GM21529 (cell line): ENCODE results near the gene HGD.
"Not testable (repeated sequence)": the region's sequence is repeated elsewhere in the genome, so short reads cannot be mapped to it uniquely, and the experiment has no call there.

Experiments
- ATAC-seq: cut with Tn5 transposase; IDR thresholded peaks from one replicate; pipeline ENCODE4 v1.9.1; 2021; ENCODE audit not compliant: unreplicated experiment

HGD gene

DNA sequence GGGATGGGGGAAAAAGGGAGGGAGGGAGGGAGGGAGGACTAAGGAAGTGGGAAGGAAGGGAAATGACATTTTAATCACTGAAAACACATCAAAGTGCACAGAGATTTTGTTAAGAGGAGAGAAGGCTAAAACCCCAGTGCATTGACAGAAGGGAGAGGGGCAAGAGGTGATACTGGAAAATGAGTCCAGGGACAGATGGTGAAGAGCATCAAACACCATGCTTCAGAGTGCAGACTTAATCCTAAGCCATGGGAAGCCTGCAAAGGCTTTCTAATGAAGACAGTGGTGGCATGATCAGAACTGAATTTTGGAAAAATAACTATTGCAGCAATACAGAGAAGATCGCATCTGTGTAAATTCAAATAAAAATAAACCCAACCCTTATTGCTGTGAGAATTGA lies 41.8 kb downstream of the HGD start:
- no peak for ATAC-seq

DNA sequence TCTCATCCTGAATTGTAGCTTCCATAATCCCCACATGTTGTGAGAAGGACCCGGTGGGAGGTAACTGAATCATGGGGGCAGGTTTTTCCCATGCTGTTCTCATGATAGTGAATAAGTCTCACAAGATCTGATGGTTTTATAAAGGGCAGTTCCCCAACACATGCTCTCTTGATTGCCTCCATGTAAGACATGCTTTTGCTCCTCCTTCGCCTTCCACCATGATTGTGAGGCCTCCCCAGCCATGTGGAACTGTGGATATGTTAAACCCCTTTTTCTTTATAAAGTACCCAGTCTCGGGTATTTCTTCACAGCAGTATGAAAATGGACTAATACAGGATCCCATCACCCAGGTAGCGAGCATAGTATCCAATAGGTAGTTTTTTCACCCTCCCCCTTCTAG lies 43.2 kb downstream of the HGD start:
- ATAC-seq = not testable (repeated sequence)

DNA sequence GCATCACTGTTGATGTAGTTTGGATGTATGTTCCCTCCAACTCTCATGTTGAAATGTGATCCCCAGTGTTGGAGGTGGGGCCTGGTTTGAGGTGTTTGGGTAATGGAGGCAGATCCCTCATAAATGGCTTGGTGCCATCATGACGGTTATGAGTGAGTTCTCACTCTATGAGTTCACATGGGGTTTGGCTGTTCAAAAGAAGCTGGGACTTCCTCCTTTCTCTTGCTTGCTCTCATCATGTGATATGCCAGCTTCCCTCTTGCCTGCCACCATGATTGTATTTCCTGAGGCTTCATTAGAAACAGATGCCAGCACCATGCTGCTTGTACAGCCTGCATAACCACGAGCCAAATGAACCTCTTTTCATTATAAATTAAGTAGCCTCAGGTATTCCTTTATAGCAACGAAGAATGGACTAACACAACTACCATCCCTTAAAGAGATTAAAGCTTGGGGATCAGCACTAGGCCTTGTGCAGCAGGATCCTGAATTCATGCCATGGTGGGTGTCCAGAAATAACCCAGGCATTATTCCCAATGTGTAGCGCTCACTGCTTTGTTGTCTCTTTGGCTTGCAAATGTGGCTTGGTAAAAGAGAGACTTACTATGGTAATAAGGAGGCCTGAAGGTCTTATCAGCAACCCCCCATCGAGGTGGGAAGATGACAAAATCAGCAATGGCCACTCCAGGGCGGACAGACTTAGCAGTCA lies 44.0 kb downstream of the HGD start:
- ATAC-seq = no peak

DNA sequence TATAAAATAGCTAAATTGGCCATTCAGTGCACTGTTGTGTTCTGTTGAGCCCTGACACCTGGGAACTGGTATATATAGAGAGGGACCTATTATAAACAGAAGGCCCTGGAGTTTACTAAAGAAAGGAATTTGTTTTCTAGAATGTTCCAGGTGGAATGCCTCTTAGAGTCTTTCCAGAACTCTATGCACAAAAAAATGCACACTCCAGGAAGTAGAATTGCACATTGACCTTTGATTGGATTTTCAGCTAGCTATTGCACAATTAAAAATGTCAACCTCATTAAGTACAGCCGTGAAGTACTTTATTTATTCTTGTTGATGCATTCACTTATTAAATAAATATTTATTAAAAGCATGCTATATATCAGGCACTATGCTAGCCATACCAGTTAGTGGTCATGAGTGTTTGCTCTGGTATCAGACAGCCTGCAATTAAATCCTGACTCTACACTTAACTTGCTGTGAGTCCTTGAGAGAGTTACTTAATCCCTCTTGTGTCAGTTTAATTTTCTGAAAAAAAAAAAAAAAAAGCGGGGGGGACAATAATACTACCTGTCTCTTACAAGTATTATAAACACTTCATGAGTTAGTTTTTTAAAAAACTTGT lies 45.1 kb downstream of the HGD start:
- ATAC-seq = no peak

DNA sequence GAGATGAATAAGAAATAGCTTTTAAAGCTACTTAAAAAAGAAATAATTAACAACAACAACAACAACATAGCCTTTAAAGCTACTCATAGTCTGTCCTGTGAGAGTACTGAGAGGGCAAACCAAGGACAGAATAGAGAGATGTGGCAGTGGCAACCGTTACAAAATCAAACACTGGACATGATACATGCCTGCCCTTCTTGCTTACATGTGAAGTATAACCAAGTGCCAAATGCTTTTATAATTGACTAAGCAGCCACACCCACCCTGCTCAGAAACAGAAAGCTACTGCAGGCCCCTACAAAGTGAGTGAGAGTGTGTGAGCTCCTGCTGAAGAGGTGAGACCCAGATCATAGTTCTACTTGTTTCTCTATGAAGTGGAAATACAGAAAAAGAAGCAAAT lies 47.5 kb downstream of the HGD start:
- ATAC-seq = no peak

DNA sequence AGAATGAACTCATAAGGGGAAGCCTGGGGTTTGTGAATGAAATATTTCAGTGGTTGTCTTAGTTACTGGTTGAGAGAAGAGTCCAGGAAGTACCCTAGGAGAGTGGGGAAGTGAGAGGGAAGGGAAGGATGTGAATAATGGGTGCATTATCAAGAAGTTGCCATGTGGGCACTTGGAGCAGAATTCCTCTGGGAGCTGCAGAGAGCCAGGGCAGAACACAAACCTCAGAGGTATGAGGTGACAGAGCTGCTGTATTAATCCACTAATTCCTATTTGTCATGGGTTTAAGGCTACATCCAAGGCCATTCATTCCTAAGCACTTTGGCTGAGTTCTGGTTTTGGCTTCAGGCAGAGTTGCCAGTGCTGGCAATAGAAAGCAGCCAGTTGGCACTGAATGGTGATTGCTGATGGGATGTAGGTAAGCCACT lies 56.9 kb downstream of the HGD start:
- no peak for ATAC-seq

DNA sequence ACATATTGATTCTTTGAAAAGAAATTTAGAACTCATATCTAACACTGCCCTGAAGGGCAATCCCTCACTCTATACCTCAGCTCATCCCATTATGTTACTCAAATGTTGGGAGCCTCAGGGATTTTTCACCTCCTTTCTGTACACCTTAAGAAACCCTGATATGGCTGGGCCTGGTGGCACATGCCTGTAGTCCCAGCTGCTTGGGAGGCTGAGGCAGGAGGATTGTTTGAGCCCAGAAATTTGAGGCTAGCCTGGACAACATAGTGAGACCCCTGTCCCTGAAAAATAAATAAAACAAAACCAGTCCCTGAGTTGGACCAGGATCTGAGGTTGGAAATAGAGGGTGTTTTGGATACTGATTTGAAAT lies 58.3 kb downstream of the HGD start:
- no peak for ATAC-seq

DNA sequence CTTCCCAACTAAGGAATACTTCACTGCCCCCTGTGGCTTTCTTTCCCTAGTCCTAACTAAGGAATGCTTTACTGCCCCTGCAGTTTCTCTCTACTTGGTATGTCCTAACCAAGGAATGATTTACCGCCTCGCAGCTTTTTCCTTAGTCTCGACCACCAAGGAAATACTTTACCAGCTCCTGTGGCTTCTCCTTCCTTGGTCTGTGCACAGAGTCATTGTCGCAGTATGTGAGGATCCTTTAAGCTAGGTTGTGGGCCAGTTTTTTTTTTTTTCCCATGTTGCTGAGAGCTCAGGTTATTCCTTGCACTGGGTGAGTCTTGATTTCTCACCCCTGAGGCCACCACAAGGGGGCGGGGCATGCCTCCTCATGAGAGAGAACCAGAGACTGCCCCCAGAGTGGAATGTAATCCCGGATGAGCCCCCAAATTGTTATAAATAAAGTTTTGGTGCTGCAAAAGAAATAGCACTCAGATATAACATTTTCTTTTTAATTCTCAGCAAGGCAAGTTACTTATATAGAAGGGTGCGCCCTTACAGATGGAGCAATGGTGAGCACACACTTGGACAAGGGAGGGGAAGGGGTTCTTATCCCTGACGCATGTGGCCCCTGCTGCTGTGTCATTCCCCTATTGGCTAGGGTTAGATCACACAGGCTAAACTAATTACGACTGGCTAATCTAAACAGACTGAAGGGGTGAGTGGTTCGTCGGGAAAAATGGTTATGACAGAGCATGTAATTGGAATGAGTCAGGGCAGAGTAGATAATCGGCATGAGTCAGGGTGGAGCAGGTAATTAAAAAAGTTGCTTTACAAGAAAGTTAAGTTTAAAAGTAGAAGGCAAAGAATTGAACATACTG lies 58.9 kb downstream of the HGD start:
- ATAC-seq = no peak

DNA sequence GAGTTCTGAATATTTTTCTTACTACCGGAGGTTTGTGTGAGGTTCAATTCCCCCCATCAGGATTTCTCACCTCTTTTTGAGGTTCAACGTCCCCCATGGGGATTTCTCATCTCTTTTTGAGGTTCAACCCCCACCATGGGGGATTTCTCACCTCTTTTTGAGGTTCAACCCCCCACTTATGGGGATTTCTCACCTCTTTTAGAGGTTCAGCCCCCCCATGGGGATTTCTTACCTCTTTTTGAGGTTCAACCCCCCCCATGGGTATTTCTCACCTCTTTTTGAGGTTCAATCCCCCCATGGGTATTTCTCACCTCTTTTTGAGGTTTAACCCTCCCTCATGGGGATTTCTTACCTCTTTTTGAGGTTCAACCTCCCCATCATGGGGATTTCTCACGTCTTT lies 59.6 kb downstream of the HGD start:
- ATAC-seq = no peak

DNA sequence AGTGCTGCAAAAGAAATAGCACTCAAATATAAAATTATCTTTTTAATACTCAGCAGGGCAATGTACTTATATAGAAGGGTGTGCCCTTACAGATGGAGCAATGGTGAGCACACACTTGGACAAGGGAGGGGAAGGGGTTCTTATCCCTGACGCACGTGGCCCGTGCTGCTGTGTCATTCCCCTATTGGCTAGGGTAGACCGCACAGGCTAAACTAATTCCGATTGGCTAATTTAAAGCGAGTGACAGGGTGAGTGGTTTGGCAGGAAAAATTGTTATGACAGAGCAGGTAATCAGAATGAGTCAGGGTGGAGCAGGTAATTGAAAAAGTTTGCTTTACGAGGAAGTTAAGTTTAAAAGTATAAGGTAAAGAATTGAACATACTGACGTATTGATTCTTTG lies 65.3 kb downstream of the HGD start:
- not testable (repeated sequence) for ATAC-seq

DNA sequence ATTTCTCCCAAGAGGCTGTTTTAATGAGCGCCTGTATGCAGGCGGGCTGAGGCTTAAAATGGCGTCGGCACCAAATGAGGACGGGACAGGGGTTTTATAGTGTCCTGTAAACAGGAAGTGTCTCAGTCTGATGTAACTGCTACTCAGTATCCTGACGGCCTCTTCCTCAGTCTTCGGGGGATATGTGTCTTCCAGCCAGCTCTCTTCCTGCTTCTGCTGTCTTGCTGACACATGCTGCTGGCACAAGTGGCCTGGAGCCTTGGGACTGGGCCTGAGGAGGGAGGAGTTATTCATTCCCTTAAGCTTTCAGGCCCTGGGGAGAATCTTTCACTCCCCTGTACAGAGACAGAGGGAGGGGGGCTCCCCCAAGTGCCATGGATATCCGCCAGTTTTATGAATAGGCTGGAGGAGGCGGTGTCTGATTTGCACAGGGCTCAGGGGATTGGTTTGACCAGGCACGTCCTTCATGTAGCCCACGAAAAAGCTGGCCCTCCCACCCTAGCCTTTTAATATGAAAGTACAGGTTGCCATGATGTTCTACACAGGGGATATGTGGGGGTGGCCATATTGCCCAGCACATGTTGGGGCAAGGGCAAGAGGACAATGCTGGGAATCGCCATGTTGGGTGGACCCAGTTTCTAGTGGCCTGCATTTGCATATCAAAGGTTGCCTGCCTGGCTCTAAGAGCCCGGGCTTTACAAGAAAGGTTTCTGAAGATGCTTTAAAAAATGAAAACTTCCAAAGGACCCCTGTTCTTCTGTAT lies 66.0 kb downstream of the HGD start:
- no peak for ATAC-seq

DNA sequence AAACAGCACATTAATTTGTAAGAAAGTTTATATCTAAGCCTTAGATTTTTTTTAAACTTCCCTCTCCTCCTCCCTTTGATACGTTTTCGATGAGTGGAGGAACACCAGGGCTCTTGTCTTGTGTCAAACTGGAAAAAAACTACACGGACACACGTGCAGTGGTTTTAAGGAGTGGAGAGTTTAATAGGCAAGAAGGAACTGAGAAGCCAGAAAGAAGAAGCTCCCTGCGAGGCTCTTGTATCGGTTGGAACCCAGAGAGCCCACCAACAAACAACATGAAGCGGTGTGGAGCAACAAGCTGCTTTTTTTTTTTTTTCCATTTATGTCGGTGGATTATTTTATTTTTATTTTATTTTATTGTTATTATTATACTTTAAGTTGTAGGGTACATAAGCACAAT lies 67.3 kb downstream of the HGD start:
- ATAC-seq = no peak

DNA sequence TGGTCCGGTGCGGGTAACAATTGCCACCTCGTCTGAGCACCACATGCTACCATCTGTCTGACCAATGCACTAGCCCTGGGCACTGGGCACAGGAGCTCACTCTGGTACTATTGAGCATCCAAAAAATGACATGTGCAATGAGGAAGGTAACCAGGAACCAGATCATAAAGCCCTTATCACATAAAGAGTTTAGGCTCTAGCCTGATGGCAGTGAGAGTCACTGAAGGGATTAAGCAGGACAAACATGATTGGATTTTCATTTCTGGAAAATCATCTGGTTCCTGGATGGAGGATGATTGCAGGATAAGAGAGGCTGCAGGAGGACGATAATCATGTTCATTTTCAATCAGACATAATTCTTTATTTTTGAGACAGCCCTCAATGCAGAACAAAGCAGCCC lies 73.5 kb downstream of the HGD start:
- ATAC-seq = no peak

DNA sequence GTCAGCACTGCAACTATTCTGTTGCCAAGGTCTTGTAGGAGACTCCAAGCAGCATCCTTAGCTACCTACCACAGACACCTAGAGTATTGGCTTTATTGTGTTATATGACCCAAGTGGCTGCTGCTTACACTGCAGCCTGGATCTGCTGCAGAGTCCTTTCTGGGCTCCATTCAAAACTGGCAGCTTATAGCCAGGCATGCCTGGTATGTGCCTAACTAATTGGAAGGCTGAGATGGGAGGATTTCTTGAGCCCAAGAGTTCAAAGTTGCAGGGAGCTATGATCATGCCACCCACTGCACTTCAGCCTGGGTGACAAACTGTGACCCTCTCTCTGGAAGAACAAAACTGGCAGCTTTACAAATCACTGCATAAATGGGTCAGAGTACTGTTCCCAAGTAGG lies 77.3 kb downstream of the HGD start:
- no peak for ATAC-seq

DNA sequence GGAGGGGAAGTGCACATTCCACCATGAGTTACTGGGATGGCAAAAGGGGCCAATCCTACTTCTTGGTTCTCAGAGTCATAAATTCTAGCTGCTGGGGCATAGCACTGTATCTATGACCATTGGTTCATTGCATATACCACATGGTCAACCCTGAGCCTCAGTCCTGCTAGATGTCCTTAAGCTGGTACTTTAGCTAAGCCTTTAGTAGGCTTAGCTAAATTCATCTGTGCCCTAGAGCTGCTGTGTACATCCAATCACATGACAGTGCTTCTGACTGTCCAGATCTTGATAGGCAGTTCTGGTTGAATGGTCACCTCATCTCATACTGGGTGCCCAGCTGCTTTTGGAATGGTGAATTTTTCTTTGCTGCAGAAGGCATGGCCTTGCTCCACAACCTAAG lies 77.7 kb downstream of the HGD start:
- no peak for ATAC-seq

DNA sequence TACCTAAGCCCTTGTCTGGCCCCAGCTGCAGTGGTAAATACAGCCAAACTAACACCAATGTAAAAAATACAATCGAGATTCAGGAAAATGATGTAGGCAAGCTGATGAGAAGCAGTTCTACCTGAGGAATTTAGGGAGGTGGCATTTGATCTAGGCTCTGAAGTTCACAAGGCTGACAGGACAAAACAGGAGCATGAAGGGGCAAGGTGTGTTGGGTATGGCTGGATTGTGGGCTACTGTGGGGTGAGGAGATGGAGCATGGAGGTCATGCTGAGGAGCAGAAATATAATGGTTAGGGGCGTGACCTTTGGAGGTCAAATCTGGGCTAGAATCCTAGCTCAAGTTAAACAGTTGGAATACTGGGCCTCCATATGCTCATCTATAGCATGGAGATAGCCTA lies 79.4 kb downstream of the HGD start:
- ATAC-seq = no peak

DNA sequence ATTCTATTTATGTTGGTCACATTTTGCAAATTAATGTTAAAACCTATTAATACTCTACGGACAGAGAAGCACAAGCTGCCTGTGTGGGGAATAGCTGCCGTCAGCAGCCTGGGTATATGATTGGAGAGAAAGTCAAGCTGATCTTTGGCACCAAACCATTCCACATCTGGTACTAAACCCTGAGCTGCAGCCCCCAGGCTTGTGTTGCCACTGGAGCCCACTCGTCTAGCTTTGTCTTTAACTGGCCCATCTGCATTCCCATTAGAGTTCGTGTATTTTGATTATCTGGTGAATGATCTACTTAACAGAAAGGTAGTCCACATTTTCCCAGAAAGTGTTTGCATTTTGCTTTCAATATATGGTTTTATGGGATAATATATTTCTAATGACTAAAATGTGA lies 80.5 kb downstream of the HGD start:
- ATAC-seq = no peak

DNA sequence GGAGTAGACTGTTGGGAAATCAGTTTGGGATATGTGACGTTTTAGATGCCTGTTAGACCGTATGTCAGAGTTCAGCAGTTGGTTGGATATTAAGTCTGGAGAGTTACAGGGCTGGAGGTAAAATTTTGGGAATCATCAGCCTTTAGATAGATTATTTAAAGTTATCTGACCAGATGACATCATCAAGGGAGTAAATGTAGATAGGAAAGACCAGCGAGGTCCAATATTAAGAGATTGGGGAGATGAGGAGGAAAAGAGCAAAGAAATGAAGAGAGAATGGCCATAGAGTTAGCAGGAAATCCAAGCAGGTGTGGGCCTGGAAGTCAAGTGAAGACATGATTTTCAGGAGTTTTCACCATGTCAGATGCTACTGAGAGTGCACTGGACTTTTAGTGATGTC lies 82.8 kb downstream of the HGD start:
- ATAC-seq = no peak

DNA sequence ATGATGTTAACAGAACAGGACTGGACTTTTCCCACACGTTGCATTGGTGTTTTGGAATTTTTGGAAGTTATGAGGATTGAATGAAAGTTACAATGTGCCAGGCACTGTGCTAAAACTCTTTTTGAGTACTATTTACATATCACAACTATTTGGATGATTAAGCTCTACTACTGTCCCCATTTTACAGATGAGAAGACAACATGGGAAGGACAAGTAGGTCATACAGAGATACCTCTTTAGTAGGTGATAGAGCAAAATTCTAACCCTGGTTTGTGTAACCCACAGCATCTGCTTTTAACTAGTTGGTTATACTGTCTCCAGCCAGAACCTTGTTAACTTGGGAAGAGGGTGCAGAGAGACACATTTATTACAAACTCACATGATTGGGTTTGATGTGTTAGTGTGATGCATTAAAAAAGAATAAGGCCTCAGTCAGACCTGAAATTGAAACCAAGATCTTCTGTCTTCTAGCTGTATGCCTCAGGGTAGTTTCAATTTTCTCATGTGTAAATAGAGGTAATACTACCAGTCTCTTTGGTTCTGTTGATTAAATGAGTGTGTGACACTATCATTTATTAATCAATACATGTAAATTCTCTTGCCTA lies 84.5 kb downstream of the HGD start:
- ATAC-seq = peak; percentile 40

DNA sequence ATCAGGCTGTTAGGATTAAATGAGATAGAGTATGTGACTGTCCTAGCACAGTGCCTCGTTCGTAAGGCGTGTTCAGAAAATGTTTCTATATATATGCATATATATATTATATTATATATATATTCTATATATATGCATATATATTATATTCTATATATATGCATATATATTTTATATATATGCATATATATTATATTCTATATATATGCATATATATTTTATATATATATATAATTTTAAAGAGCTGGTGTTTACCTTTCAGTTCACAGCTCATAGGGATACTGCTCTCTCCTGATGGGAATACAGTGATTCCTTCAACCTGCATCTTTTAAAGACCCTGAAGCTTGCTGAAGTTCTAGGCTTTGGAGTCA lies 85.2 kb downstream of the HGD start:
- ATAC-seq = no peak
